C4-2B (cell line): ENCODE data around the gene SNAP29.

ENCODE experiments used
- CTCF ChIP-seq: fragments of 450-650 bp; conservative IDR thresholded peaks from 2 replicates; pipeline ENCODE4 v1.5.1; 2017; ENCODE audit warnings: mild to moderate bottlenecking
- ZFX ChIP-seq: fragments of 450-650 bp; IDR thresholded peaks from 2 replicates; pipeline ENCODE4 v1.6.1; 2017

GRCh38 chr22:20937794-20938671, 79.2 kb downstream of the SNAP29 start:
- no peak for TF ChIP-seq CTCF
- TF ChIP-seq ZFX, result no peak
